Tibial nerve (tissue), 4 donors: ENCODE measurements around the gene FEM1A.

Experiments used
- EP300 ChIP-seq, 2 donors: sonication (generic); formaldehyde crosslinking; IDR thresholded peaks; one replicate each; pipeline ENCODE4 v1.6.1; 2017; ENCODE audit warnings: antibody characterized with exemption in 2 of 2, mild to moderate bottlenecking in 1 of 2
- POLR2A ChIP-seq, 2 donors: fragments of 450-650 bp; IDR thresholded peaks; one replicate each; pipeline ENCODE4 v1.6.1; 2017; ENCODE audit warnings: antibody characterized with exemption in 2 of 2, mild to moderate bottlenecking in 2 of 2, moderate library complexity in 2 of 2
- TF ChIP-seq, protein P1 (sequence below), 5 experiments: fragments of 200-600 bp in 3 of 5; fragments of 450-650 bp in 2 of 5; sonication (generic) in 3 of 5; IDR thresholded peaks; one replicate each; pipeline ENCODE4 v1.5.1; 2016 to 2019; ENCODE audit warnings: antibody characterized with exemption in 5 of 5, mild to moderate bottlenecking in 3 of 5, moderate library complexity in 2 of 5

DNA sequence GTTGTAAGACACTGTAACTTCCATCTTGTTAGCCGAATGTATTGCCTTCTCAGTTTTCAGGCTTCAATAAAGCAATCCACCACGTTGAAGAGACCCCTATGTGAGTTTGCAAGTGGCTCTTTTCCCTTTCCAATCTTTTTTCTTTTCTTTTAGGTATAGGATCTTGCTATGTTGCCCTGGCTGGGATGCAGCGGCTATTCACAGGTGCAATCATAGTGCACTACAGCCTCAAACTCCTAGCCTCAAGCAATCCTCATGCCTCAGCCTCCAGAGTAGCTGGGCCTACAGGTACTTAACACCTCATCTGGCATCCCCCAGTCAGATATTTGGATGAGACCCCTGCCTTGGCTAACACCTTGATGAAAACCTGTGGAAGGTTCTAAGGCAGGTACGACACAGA is 33.5 kb upstream of the FEM1A start:
- TF ChIP-seq, protein P1, sequence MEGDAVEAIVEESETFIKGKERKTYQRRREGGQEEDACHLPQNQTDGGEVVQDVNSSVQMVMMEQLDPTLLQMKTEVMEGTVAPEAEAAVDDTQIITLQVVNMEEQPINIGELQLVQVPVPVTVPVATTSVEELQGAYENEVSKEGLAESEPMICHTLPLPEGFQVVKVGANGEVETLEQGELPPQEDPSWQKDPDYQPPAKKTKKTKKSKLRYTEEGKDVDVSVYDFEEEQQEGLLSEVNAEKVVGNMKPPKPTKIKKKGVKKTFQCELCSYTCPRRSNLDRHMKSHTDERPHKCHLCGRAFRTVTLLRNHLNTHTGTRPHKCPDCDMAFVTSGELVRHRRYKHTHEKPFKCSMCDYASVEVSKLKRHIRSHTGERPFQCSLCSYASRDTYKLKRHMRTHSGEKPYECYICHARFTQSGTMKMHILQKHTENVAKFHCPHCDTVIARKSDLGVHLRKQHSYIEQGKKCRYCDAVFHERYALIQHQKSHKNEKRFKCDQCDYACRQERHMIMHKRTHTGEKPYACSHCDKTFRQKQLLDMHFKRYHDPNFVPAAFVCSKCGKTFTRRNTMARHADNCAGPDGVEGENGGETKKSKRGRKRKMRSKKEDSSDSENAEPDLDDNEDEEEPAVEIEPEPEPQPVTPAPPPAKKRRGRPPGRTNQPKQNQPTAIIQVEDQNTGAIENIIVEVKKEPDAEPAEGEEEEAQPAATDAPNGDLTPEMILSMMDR (IDR thresholded peaks at IDR 0.05) = no peak
- TF ChIP-seq POLR2A (IDR thresholded peaks at IDR 0.05) (no peak), EP300 (IDR thresholded peaks at IDR 0.05) (no peak)
